ENCODE results near the gene EHD2.
"Not testable (repeated sequence)": the region's sequence is repeated elsewhere in the genome, so short reads cannot be mapped to it uniquely, and the experiment has no call there.

The EHD2 gene

GRCh38 chr19:47768604-47769003, 55.4 kb downstream of the EHD2 start:
- no peak for DNase-seq (ENCODE audit: low read depth)

- DNase-seq (ENCODE audit: low read depth): no peak
These were observed 56.3 kb downstream of the EHD2 start for GRCh38 chr19:47769534-47769933.

GRCh38 chr19:47771291-47771690, 58.1 kb downstream of the EHD2 start:
- DNase-seq (ENCODE audit: low read depth): not testable (repeated sequence)

- DNase-seq (ENCODE audit: low read depth): no peak
These were observed 63.3 kb downstream of the EHD2 start for GRCh38 chr19:47776568-47776967.

GRCh38 chr19:47777245-47778048, 64.2 kb downstream of the EHD2 start:
- not testable (repeated sequence) for DNase-seq (ENCODE audit: low read depth)

GRCh38 chr19:47778049-47778953, 65.1 kb downstream of the EHD2 start, which contains the start of gene SELENOW:
Gene SELENOW, plus strand, starts transcription at chr19:47778703. Its CDS starts 83 bp downstream, at chr19:47778786.
- peak; percentile 65 for DNase-seq (ENCODE audit: low read depth)

GRCh38 chr19:47778954-47779351, 65.7 kb downstream of the EHD2 start:
- no peak for DNase-seq (ENCODE audit: low read depth)

- DNase-seq (ENCODE audit: low read depth): no peak
These were observed 66.4 kb downstream of the EHD2 start for GRCh38 chr19:47779524-47780214.

GRCh38 chr19:47780215-47780551, 67.0 kb downstream of the EHD2 start:
- no peak for DNase-seq (ENCODE audit: low read depth)

GRCh38 chr19:47781590-47782262, 68.5 kb downstream of the EHD2 start:
- no peak for DNase-seq (ENCODE audit: low read depth)

GRCh38 chr19:47786566-47786965, 73.3 kb downstream of the EHD2 start:
- no peak for DNase-seq (ENCODE audit: low read depth)

- DNase-seq (ENCODE audit: low read depth): not testable (repeated sequence)
These were observed 74.1 kb downstream of the EHD2 start for GRCh38 chr19:47787307-47787706.

- not testable (repeated sequence) for DNase-seq (ENCODE audit: low read depth)
These were observed 76.6 kb downstream of the EHD2 start for GRCh38 chr19:47789811-47790210.

GRCh38 chr19:47790398-47790814, 77.2 kb downstream of the EHD2 start:
- DNase-seq (ENCODE audit: low read depth): peak; percentile 68

- DNase-seq (ENCODE audit: low read depth): no peak
These were observed 79.4 kb downstream of the EHD2 start for GRCh38 chr19:47792616-47793015.

All from CMK (cell line).